Liver (tissue), 9 donors: ENCODE measurements around the gene TMEM43. TPM values are rescaled to one million over a fixed set of nuclear protein-coding genes. Genes with fewer than 3 reads are reported as not detected.
"Not testable (repeated sequence)": the region's sequence is repeated elsewhere in the genome, so short reads cannot be mapped to it uniquely, and the experiment has no call there.

Experiments
- DNase-seq: peaks from one replicate; pipeline ENCODE4 v3.0.0-alpha.2; 2017; ENCODE audit warnings: low spot score
- H3K27ac ChIP-seq, 2 donors: one replicate each; pipeline ENCODE4 v1.7.0; 2013; ENCODE audit warnings: inconsistent platforms in 2 of 2, low read length in 2 of 2, control low read depth in 1 of 2, low read depth in 1 of 2, mild to moderate bottlenecking in 1 of 2
- H3K27me3 ChIP-seq, 4 donors: one replicate each; pipeline versions ENCODE4 v1.6.1 to v1.7.0; 2013; ENCODE audit warnings: low read length in 3 of 4, inconsistent platforms in 1 of 4, mild to moderate bottlenecking in 1 of 4, moderate library complexity in 1 of 4; ENCODE audit not compliant: control insufficient read depth in 4 of 4, insufficient read depth in 4 of 4
- H3K36me3 ChIP-seq, 4 donors: one replicate each; pipeline versions ENCODE4 v1.6.1 to v1.7.0; 2013; ENCODE audit warnings: low read length in 3 of 4, mild to moderate bottlenecking in 3 of 4, low read depth in 1 of 4, moderate library complexity in 1 of 4; ENCODE audit not compliant: control insufficient read depth in 4 of 4, insufficient read depth in 3 of 4
- H3K4me1 ChIP-seq, 4 donors: one replicate each; pipeline versions ENCODE4 v1.6.1 to v1.7.0; 2013; ENCODE audit warnings: low read length in 3 of 4, mild to moderate bottlenecking in 3 of 4, moderate library complexity in 1 of 4; ENCODE audit not compliant: control insufficient read depth in 4 of 4, insufficient read depth in 4 of 4
- H3K4me3 ChIP-seq, 3 donors: one replicate each; pipeline versions ENCODE4 v1.6.1 to v1.7.0; 2013; ENCODE audit warnings: low read length in 3 of 3, control low read depth in 1 of 3, low read depth in 1 of 3, mild to moderate bottlenecking in 1 of 3
- H3K9ac ChIP-seq, 2 donors: one replicate each; pipeline ENCODE4 v1.7.0; 2013; ENCODE audit warnings: low read length in 2 of 2, mild to moderate bottlenecking in 2 of 2, moderate library complexity in 2 of 2, control low read depth in 1 of 2, low read depth in 1 of 2
- H3K9me3 ChIP-seq, 4 donors: one replicate each; pipeline versions ENCODE4 v1.6.1 to v1.7.0; 2013; ENCODE audit warnings: low read length in 3 of 4; ENCODE audit not compliant: control insufficient read depth in 4 of 4
- ATF3 ChIP-seq: IDR thresholded peaks from 2 replicates; pipeline ENCODE4 v1.6.1; 2016; ENCODE audit warnings: antibody characterized with exemption
- CTCF ChIP-seq: fragments of 150-350 bp; IDR thresholded peaks from 2 replicates; pipeline ENCODE4 v1.5.1; 2017; ENCODE audit warnings: improper control_type of control experiment, low read depth, low read length; ENCODE audit not compliant: missing input control
- HNF4A ChIP-seq, 2 donors: conservative IDR thresholded peaks; 2 replicates each; pipeline ENCODE4 v1.6.1; 2016; ENCODE audit warnings: antibody characterized with exemption in 2 of 2, mild to moderate bottlenecking in 2 of 2
- NR2F2 ChIP-seq: IDR thresholded peaks from 2 replicates; pipeline ENCODE4 v1.6.1; 2016; ENCODE audit warnings: antibody characterized with exemption
- REST ChIP-seq: IDR thresholded peaks from 2 replicates; pipeline ENCODE4 v1.6.1; 2016; ENCODE audit warnings: antibody characterized with exemption, mild to moderate bottlenecking
- RXRA ChIP-seq, 2 donors: IDR thresholded peaks; 2 replicates each; pipeline ENCODE4 v1.6.1; 2017 to 2018; ENCODE audit warnings: antibody characterized with exemption in 2 of 2, mild to moderate bottlenecking in 1 of 2
- SP1 ChIP-seq: IDR thresholded peaks from 2 replicates; pipeline ENCODE4 v1.6.1; 2018; ENCODE audit warnings: antibody characterized with exemption, mild to moderate bottlenecking
- TAF1 ChIP-seq: conservative IDR thresholded peaks from 2 replicates; pipeline ENCODE4 v1.6.1; 2016; ENCODE audit warnings: antibody characterized with exemption, mild to moderate bottlenecking
- YY1 ChIP-seq: IDR thresholded peaks from 2 replicates; pipeline ENCODE4 v1.6.1; 2016; ENCODE audit warnings: antibody characterized with exemption, mild to moderate bottlenecking
- WGBS: extraction: QIAGEN DNeasy Blood & Tissue Kit; methylation state at CpG from one replicate; pipeline ENCODE4 v1.1.7; 2013; 5-methylcytosine and 5-hydroxymethylcytosine counted together
- polyA plus RNA-seq, 2 donors: library from polyadenylated mRNA; stranded (reverse) in 1 of 2; unstranded in 1 of 2; fragments of 200-250 nt in 1 of 2; fragments of >200 nt in 1 of 2; fragmentation: Nextera tagmentation in 1 of 2; extraction: Ambion mirVana in 1 of 2; gene quantifications; one replicate each; pipeline versions ENCODE4 v1.2.1 to v1.2.3, GENCODE V29; 2013 to 2015
- total RNA-seq, 2 donors: library from RNA; depleted of rRNA; stranded (reverse); fragments of >200 nt; gene quantifications; one replicate each; pipeline ENCODE4 v1.2.3, GENCODE V29; 2014
- donor health status: healthy.
- donor health status: healthy.
- donor health status: healthy.
- donor health status: healthy.
- donor health status: healthy.

TMEM43 gene
- total and polyA plus RNA-seq, 4 donors, result 7.4 to 15.1 (median 13.5) TPM

GRCh38 chr3:14120111-14120920, 4.5 kb upstream of the TMEM43 start:
- H3K4me3 ChIP-seq, result no peak overlapping the region
- H3K27me3 ChIP-seq, result no peaks in the 10 kb centered on the region
- peaks cover 2 to 10% (median 8%) of the 10 kb centered on the region in 4 donors for H3K36me3 ChIP-seq
- no peak overlapping the region for H3K9ac ChIP-seq
- H3K4me1 ChIP-seq, result peaks cover 22 to 56% (median 37%) of the 10 kb centered on the region in 4 donors
- no peaks in the 10 kb centered on the region for H3K9me3 ChIP-seq
- H3K27ac ChIP-seq, result no peak overlapping the region
- TF ChIP-seq HNF4A (conservative IDR thresholded peaks at IDR 0.05) (no peak), REST (no peak)
- peak; percentile 20 for DNase-seq
- 96% methylated on average over 11 of the region's 11 CpGs for WGBS

- not testable (repeated sequence) for H3K4me3 ChIP-seq
- 100% methylated on average over 2 of the region's 2 CpGs for WGBS
Observed at GRCh38 chr3:14120921-14121448, 3.9 kb upstream of the TMEM43 start.

GRCh38 chr3:14121859-14122258, 3.0 kb upstream of the TMEM43 start:
- no peaks in the 10 kb centered on the region for H3K36me3 ChIP-seq
- H3K27me3 ChIP-seq, result no peaks in the 10 kb centered on the region
- TF ChIP-seq RXRA (IDR thresholded peaks at IDR 0.05) (no peak), REST (no peak), CTCF (no peak), TAF1 (no peak), YY1 (no peak), SP1 (no peak), NR2F2 (no peak), ATF3 (no peak)
- no peaks in the 10 kb centered on the region for H3K9me3 ChIP-seq
- H3K4me3 ChIP-seq, result no peak overlapping the region
- no peak overlapping the region for H3K27ac ChIP-seq
- DNase-seq, result peak; percentile 12
- peaks cover 29 to 64% (median 49%) of the 10 kb centered on the region in 4 donors for H3K4me1 ChIP-seq
- 91% methylated on average over 5 of the region's 5 CpGs for WGBS
- H3K9ac ChIP-seq, result no peak overlapping the region

More at GRCh38 chr3:14120921-14121448, 3.9 kb upstream of the TMEM43 start:
- DNase-seq, result peak; percentile 17
- H3K4me1 ChIP-seq, result peaks cover 24 to 56% (median 41%) of the 10 kb centered on the region in 4 donors
- H3K9me3 ChIP-seq, H3K27ac ChIP-seq, H3K9ac ChIP-seq, H3K27me3 ChIP-seq, H3K36me3 ChIP-seq: not testable (repeated sequence)
